Heart left ventricle (tissue), 16 donors: ENCODE data around the gene HOMER1. TPM values are rescaled to one million over a fixed set of nuclear protein-coding genes. Genes with fewer than 3 reads are reported as not detected.
"Not testable (repeated sequence)": the region's sequence is repeated elsewhere in the genome, so short reads cannot be mapped to it uniquely, and the experiment has no call there.

Source experiments
- ATAC-seq, 4 donors: fragments of 200-7000 bp; cut with Tn5 transposase; one replicate each; pipeline ENCODE4 v1.9.1; 2020 to 2022; ENCODE audit warnings: moderate library complexity in 4 of 4, mild to moderate bottlenecking in 3 of 4, moderate number of reproducible peaks in 1 of 4
- DNase-seq, 5 donors: peaks; one replicate each; pipeline ENCODE4 v3.0.0-alpha.2; 2020
- H3K27ac ChIP-seq, 12 donors: fragments of 200-600 bp; sonication (generic) in 4 of 12; one replicate each; pipeline versions ENCODE4 v1.5.0 to v1.8.0; 2016 to 2022; ENCODE audit warnings: mild to moderate bottlenecking in 2 of 12
- H3K27me3 ChIP-seq, 9 donors: fragments of 200-600 bp; sonication (generic) in 2 of 9; one replicate each; pipeline versions ENCODE4 v1.5.1 to v1.8.0; 2016 to 2022; ENCODE audit warnings: mild to moderate bottlenecking in 3 of 9
- H3K36me3 ChIP-seq, 9 donors: fragments of 200-600 bp; sonication (generic) in 2 of 9; one replicate each; pipeline versions ENCODE4 v1.5.0 to v1.8.0; 2018 to 2022; ENCODE audit warnings: mild to moderate bottlenecking in 2 of 9
- H3K4me1 ChIP-seq, 12 donors: fragments of 200-600 bp; sonication (generic) in 4 of 12; one replicate each; pipeline versions ENCODE4 v1.5.0 to v1.8.0; 2016 to 2022; ENCODE audit warnings: mild to moderate bottlenecking in 3 of 12
- H3K4me3 ChIP-seq, 12 donors: fragments of 200-600 bp; sonication (generic) in 4 of 12; one replicate each; pipeline versions ENCODE4 v1.5.0 to v1.8.0; 2017 to 2022; ENCODE audit warnings: mild to moderate bottlenecking in 9 of 12, moderate library complexity in 4 of 12
- H3K9me3 ChIP-seq, 12 donors: fragments of 200-600 bp; sonication (generic) in 4 of 12; one replicate each; pipeline versions ENCODE4 v1.5.0 to v1.8.0; 2016 to 2022; ENCODE audit warnings: mild to moderate bottlenecking in 1 of 12
- CTCF ChIP-seq, 12 donors: fragments of 200-600 bp; sonication (generic) in 4 of 12; IDR thresholded peaks; one replicate each; pipeline versions ENCODE4 v1.5.0 to v1.8.0; 2018 to 2022; ENCODE audit warnings: antibody characterized with exemption in 12 of 12, mild to moderate bottlenecking in 5 of 12
- POLR2A ChIP-seq, 2 donors: fragments of 450-650 bp; IDR thresholded peaks; one replicate each; pipeline ENCODE4 v1.6.1; 2017; ENCODE audit warnings: antibody characterized with exemption in 2 of 2, mild to moderate bottlenecking in 2 of 2, moderate library complexity in 2 of 2
- WGBS, 4 donors: extraction: QIAGEN DNeasy Blood & Tissue Kit in 2 of 4; methylation state at CpG; one replicate each; pipeline versions ENCODE4 v1.1.5 to v1.1.7; 2013 to 2018; 5-methylcytosine and 5-hydroxymethylcytosine counted together
- intact Hi-C, 10 donors: fragments of 100-400 bp; cut with DNase I; formaldehyde crosslinking; loops; one replicate each; pipeline versions ENCODE4 v1.11.1 to v1.14.2; 2022
- polyA plus RNA-seq, 2 donors: library from polyadenylated mRNA; stranded (reverse); fragments of 200-250 nt; gene quantifications; one replicate each; pipeline ENCODE4 v1.2.3, GENCODE V29; 2013
- total RNA-seq, 9 donors: library from RNA; depleted of rRNA in 2 of 9; stranded (reverse); fragments of >200 nt in 2 of 9; fragmentation: NEBNext Ultra II Directional in 3 of 9; extraction: Animal tissue kit (Norgen Biotek cat#: 25700) in 3 of 9; gene quantifications; one replicate each; pipeline versions ENCODE4 v1.1.0 to v1.2.4, GENCODE V29; 2016 to 2023
- donor health status: ischemic (EF 13 %, LVEDD 7.1; RV severe dilation, severe dysfunction).
- donor health status: healthy with polysubstance abuse.
- donor health status: DM: no; HTN: yes; CAD: no.
- donor health status: DM: no; HTN: no; CAD: no.
- donor health status: ischemic (EF 25% LVEDD 6.9; RV normal size, moderate dysfunction).
- donor health status: ischemic (EF 25% LVEDD 5.7; RV mildly dilated, moderate dysfunction).
- donor health status: healthy.
- donor health status: DM: yes; HTN: yes; CAD: no.
- donor health status: ischemic (EF 35%, LVEDD 5.7; RV mildly dilated, moderate dysfunction).
- donor health status: nonischemic (EF 11% LVEDD 7.7; RV severe dilation, severe dysfunction).
- donor health status: DM: yes; HTN: yes; CAD: no.
- donor health status: PGD.
- donor health status: ischemic (EF 29% LVEDD 5.4; RV normal size, mild dysfunction).
- donor health status: nonischemic (EF 23%, LVEDD 6.1; RV moderate dilation, normal function).

The HOMER1 gene
- total and polyA plus RNA-seq, 11 donors: 12.1 to 83.5 (median 51.0) TPM

GRCh38 chr5:79518718-79519117 is 4.8 kb upstream of the HOMER1 start:
- no peaks in the 10 kb centered on the region for H3K9me3 ChIP-seq
- no peaks in the 10 kb centered on the region for H3K27me3 ChIP-seq
- TF ChIP-seq CTCF (IDR thresholded peaks at IDR 0.05) (no peak), POLR2A (IDR thresholded peaks at IDR 0.05) (no peak)
- H3K27ac ChIP-seq: no peak overlapping the region
- no peak for DNase-seq
- WGBS, 4 donors: 81 to 93% (median 86%) methylated on average over 1 of the region's 1 CpG
- H3K4me1 ChIP-seq: peaks cover 0 to 6% (median 0%) of the 10 kb centered on the region in 12 donors
- H3K4me3 ChIP-seq: no peak overlapping the region
- no peak for ATAC-seq
- intact Hi-C loops: loop anchor here in 3 of 10 donors (10.0 kb wide), 3 partner anchors 54 to 264 kb away; no protein-coding TSS in a partner anchor
- H3K36me3 ChIP-seq: no peaks in the 10 kb centered on the region

GRCh38 chr5:79517601-79518000 is 3.7 kb upstream of the HOMER1 start:
- H3K36me3 ChIP-seq: no peaks in the 10 kb centered on the region
- no peaks in the 10 kb centered on the region for H3K9me3 ChIP-seq
- H3K27me3 ChIP-seq: peaks cover 0 to 7% (median 0%) of the 10 kb centered on the region in 9 donors
- WGBS, 4 donors: 83 to 87% (median 84%) methylated on average over 3 of the region's 3 CpGs
- intact Hi-C loops: loop anchor here in 3 of 10 donors (10.0 kb wide), 3 partner anchors 53 to 263 kb away; no protein-coding TSS in a partner anchor
- no peak overlapping the region for H3K4me3 ChIP-seq
- TF ChIP-seq CTCF (IDR thresholded peaks at IDR 0.05) (no peak), POLR2A (IDR thresholded peaks at IDR 0.05) (no peak)
- no peak overlapping the region for H3K27ac ChIP-seq
- H3K4me1 ChIP-seq: peaks cover 0 to 17% (median 2%) of the 10 kb centered on the region in 12 donors
- no peak for ATAC-seq
- no peak for DNase-seq

- no peak for TF ChIP-seq CTCF (IDR thresholded peaks at IDR 0.05)
- no peak for TF ChIP-seq POLR2A (IDR thresholded peaks at IDR 0.05)
- no peak overlapping the region for H3K27ac ChIP-seq
- no peak overlapping the region for H3K4me3 ChIP-seq
- DNase-seq (no peak), ATAC-seq (no peak)
- no peaks in the 10 kb centered on the region for H3K36me3 ChIP-seq
- no peaks in the 10 kb centered on the region for H3K9me3 ChIP-seq
- 61 to 73% (median 66%) methylated on average over 1 of the region's 1 CpG for WGBS, 4 donors
- H3K4me1 ChIP-seq: peaks cover 0 to 23% (median 2%) of the 10 kb centered on the region in 12 donors
- intact Hi-C loops: loop anchor here in 3 of 10 donors (10.0 kb wide), 3 partner anchors 52 to 262 kb away; no protein-coding TSS in a partner anchor
- peaks cover 0 to 13% (median 0%) of the 10 kb centered on the region in 9 donors for H3K27me3 ChIP-seq
Measured at GRCh38 chr5:79516986-79517385, 3.1 kb upstream of the HOMER1 start.

- not testable (repeated sequence) for H3K27ac ChIP-seq, DNase-seq, H3K36me3 ChIP-seq, H3K4me3 ChIP-seq, ATAC-seq, H3K9me3 ChIP-seq
- intact Hi-C loops: loop anchor here in 3 of 10 donors (10.0 kb wide), 3 partner anchors 52 to 262 kb away; no protein-coding TSS in a partner anchor
- WGBS, 4 donors: 87 to 96% (median 95%) methylated on average over 14 of the region's 14 CpGs
- Histone ChIP-seq H3K27me3 (peaks cover 0 to 19% (median 0%) of the 10 kb centered on the region in 9 donors), H3K4me1 (peaks cover 0 to 23% (median 2%) of the 10 kb centered on the region in 12 donors)
Measured at GRCh38 chr5:79516331-79516730, 2.4 kb upstream of the HOMER1 start.
